Progenitor cell of endocrine pancreas (in vitro differentiated cells): Measurements from ENCODE around the gene SLC4A8. TPM values are rescaled to one million over a fixed set of nuclear protein-coding genes. Genes with fewer than 3 reads are reported as not detected.

Experiments
- DNase-seq: peaks from one replicate; pipeline ENCODE4 v3.0.0; 2021; ENCODE audit warnings: low spot score; ENCODE audit not compliant: unreplicated experiment
- H3K27ac Mint-ChIP-seq: 2 replicates; pipeline ENCODE4 v1.8.0; 2021; ENCODE audit warnings: mild to moderate bottlenecking, moderate library complexity, mixed read lengths
- H3K27me3 Mint-ChIP-seq: 2 replicates; pipeline ENCODE4 v1.8.0; 2021; ENCODE audit warnings: mixed read lengths
- H3K36me3 Mint-ChIP-seq: 2 replicates; pipeline ENCODE4 v1.8.0; 2022; ENCODE audit warnings: mixed read lengths; ENCODE audit not compliant: insufficient read depth
- H3K4me1 Mint-ChIP-seq: 2 replicates; pipeline ENCODE4 v1.8.0; 2021; ENCODE audit warnings: low read depth, mixed read lengths
- H3K4me3 Mint-ChIP-seq: 2 replicates; pipeline ENCODE4 v1.8.0; 2021; ENCODE audit warnings: low read depth, mild to moderate bottlenecking, moderate library complexity, mixed read lengths
- H3K9me3 Mint-ChIP-seq: 2 replicates; pipeline ENCODE4 v1.8.0; 2021; ENCODE audit warnings: low read depth, mixed read lengths
- total RNA-seq: library from RNA; stranded (reverse); gene quantifications from 2 replicates; pipeline ENCODE4 v1.2.1, GENCODE V29; 2021
- TF ChIP-seq, protein P1 (sequence below): fragments of 200-600 bp; sonication (generic); IDR thresholded peaks from one replicate; pipeline ENCODE4 v1.5.0; 2021; ENCODE audit warnings: antibody characterized with exemption, mild to moderate bottlenecking; ENCODE audit not compliant: unreplicated experiment

The SLC4A8 gene
- total RNA-seq, 1 donor from 2014 or later, result 11.8 TPM

- H3K4me1 Mint-ChIP-seq, result peaks cover 29% of the 10 kb centered on the region
- TF ChIP-seq, protein P1, sequence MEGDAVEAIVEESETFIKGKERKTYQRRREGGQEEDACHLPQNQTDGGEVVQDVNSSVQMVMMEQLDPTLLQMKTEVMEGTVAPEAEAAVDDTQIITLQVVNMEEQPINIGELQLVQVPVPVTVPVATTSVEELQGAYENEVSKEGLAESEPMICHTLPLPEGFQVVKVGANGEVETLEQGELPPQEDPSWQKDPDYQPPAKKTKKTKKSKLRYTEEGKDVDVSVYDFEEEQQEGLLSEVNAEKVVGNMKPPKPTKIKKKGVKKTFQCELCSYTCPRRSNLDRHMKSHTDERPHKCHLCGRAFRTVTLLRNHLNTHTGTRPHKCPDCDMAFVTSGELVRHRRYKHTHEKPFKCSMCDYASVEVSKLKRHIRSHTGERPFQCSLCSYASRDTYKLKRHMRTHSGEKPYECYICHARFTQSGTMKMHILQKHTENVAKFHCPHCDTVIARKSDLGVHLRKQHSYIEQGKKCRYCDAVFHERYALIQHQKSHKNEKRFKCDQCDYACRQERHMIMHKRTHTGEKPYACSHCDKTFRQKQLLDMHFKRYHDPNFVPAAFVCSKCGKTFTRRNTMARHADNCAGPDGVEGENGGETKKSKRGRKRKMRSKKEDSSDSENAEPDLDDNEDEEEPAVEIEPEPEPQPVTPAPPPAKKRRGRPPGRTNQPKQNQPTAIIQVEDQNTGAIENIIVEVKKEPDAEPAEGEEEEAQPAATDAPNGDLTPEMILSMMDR, result no peak
- no peaks in the 10 kb centered on the region for H3K36me3 Mint-ChIP-seq
- H3K4me3 Mint-ChIP-seq, result no peak overlapping the region
- no peaks in the 10 kb centered on the region for H3K9me3 Mint-ChIP-seq
- H3K27ac Mint-ChIP-seq, result no peak overlapping the region
- H3K27me3 Mint-ChIP-seq, result no peaks in the 10 kb centered on the region
- no peak for DNase-seq
These were observed 103.3 kb downstream of the SLC4A8 start for GRCh38 chr12:51527966-51528365.

- no peak overlapping the region for H3K4me3 Mint-ChIP-seq
- H3K4me1 Mint-ChIP-seq, result peaks cover 25% of the 10 kb centered on the region
- H3K27ac Mint-ChIP-seq, result no peak overlapping the region
- TF ChIP-seq, protein P1, result no peak
- no peaks in the 10 kb centered on the region for H3K36me3 Mint-ChIP-seq
- no peak for DNase-seq
- no peaks in the 10 kb centered on the region for H3K9me3 Mint-ChIP-seq
- H3K27me3 Mint-ChIP-seq, result peaks cover 6% of the 10 kb centered on the region
These were observed 104.4 kb downstream of the SLC4A8 start for GRCh38 chr12:51528852-51529650.

GRCh38 chr12:51529651-51529970 lies 105.0 kb downstream of the SLC4A8 start:
- Mint-ChIP-seq H3K9me3 (no peaks in the 10 kb centered on the region), H3K4me3 (no peak overlapping the region), H3K36me3 (no peaks in the 10 kb centered on the region), H3K27ac (no peak overlapping the region), H3K27me3 (peaks cover 9% of the 10 kb centered on the region), H3K4me1 (peaks cover 20% of the 10 kb centered on the region)
- TF ChIP-seq, protein P1, result no peak
- DNase-seq, result no peak

GRCh38 chr12:51530208-51530607 lies 105.6 kb downstream of the SLC4A8 start:
- no peak for DNase-seq
- TF ChIP-seq, protein P1, result no peak
- H3K4me1 Mint-ChIP-seq, result peaks cover 18% of the 10 kb centered on the region
- H3K27ac Mint-ChIP-seq, result no peak overlapping the region
- no peaks in the 10 kb centered on the region for H3K9me3 Mint-ChIP-seq
- no peak overlapping the region for H3K4me3 Mint-ChIP-seq
- H3K27me3 Mint-ChIP-seq, result peaks cover 12% of the 10 kb centered on the region
- H3K36me3 Mint-ChIP-seq, result no peaks in the 10 kb centered on the region

- no peak overlapping the region for H3K27ac Mint-ChIP-seq
- no peak overlapping the region for H3K4me3 Mint-ChIP-seq
- H3K27me3 Mint-ChIP-seq, result peaks cover 12% of the 10 kb centered on the region
- H3K36me3 Mint-ChIP-seq, result no peaks in the 10 kb centered on the region
- peaks cover 16% of the 10 kb centered on the region for H3K4me1 Mint-ChIP-seq
- TF ChIP-seq, protein P1, result no peak
- H3K9me3 Mint-ChIP-seq, result no peaks in the 10 kb centered on the region
- DNase-seq, result no peak
These were observed 106.8 kb downstream of the SLC4A8 start for GRCh38 chr12:51531284-51531977.
